ENCODE measurements around the gene ABITRAM. TPM values are rescaled to one million over a fixed set of nuclear protein-coding genes. Genes with fewer than 3 reads are reported as not detected.
A peak's percentile ranks its signal among the peaks of the same experiment; 100 is the strongest.
"Not testable (repeated sequence)": the region's sequence is repeated elsewhere in the genome, so short reads cannot be mapped to it uniquely, and the experiment has no call there.

ABITRAM gene
- total RNA-seq, 1 donor from 2014 or later, result 8.9 TPM

DNA sequence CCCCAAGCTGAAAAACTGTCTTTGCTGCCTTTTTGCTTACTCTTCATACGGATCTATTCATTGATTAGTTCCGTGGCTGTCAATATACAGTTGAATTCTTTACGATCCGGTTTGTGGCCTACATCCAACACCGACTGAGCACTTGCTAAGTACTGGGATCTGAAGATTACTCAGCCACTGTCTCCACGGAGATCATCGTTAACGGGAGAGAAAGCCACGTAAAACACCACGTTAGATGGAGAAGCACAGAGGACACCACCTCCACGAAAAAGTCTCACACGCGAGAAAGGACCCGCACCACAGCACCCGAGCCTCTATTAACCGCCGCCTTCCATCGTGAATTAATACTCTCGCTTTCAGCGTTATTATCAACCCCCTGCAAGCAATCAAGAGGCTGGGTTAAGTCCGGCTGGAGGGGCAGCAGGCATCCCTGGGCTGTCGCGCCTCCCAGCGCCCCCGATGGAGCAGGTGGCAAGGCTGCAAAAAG is 926 bp upstream of the ABITRAM start:
- DNase-seq, result no peak

DNA sequence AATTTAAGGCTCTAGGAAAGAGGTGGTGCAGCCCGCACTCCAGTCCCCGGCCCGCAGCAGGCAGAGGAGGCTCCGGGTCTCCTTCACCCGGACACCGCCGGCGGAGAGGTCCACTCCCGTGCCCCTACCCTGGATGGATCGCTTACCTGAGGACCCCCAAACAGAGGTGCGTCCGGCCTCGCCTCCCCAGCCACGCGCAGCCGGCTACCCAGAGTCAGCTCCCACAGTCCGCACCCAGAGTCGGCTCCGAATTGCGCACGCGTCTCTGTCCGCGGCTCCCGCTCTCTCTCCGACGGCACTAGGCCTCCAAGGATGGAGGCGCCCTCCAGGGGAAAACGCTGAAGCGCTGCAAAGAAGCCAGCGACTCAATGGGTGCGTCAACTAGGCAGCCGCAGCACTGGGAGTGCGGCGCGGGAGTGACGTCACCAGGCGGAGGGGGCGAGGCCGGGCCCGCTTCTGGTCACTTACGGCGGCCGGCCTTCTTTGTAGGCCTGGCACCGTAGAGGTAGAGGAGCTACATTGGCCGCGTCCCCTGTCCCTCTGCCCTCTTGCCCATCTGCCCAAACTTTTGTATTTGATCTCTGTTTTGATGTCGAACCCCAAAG is 380 bp upstream of the ABITRAM start, which contains the start of gene ELP1:
Gene ELP1 (minus strand): TSS at position 407 of the 605 bp plus-strand sequence. CDS start 2,978 bp downstream, outside the sequence.
- DNase-seq, result peak; percentile 86

- DNase-seq, result no peak
Observed at GRCh38 chr9:108937561-108938305, 3.5 kb downstream of the ABITRAM start.

- DNase-seq, result no peak
Observed at GRCh38 chr9:108939975-108940374, 5.8 kb downstream of the ABITRAM start.

DNA sequence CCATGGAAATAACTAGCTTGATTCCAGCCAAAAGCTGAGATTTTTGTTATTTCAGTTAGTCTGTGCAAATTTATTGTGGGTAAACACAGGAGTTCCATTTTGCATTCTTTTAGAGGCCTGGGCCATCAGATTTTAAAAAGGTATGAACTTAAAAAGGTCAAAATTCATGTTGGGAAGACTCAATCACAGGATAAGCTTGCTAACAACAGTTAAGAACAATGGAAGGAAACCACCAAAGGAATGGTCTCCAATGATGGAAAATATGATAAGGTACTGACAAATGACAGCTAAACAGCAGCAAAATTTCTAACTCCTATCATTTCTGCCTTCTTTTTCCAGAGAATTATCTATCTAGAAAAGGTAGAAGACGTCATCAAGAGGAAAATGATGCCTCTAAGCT is 16.0 kb downstream of the ABITRAM start:
- no peak for DNase-seq

DNA sequence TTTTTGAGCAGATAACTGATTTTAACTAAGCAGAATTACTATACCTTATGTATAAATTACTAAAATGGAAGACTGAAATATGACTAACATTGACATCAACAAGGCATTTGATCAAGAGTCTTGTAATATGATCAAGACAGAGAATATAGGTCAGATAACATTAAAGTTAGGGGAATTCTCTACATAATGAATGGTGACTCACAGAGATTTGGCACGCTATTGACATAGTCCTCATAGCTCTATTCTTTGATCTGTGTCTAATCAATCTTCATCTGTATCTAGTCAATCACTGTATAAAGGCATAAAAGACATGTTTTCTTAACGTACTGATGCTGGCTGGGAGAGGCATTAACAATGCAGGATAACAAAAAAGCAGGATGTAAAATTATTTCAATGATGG is 17.4 kb downstream of the ABITRAM start:
- no peak for DNase-seq

GRCh38 chr9:108953983-108954574 is 19.9 kb downstream of the ABITRAM start:
- no peak for DNase-seq

- DNase-seq, result no peak
Observed at GRCh38 chr9:108956022-108956630, 21.9 kb downstream of the ABITRAM start.

GRCh38 chr9:108956631-108957026 is 22.4 kb downstream of the ABITRAM start:
- no peak for DNase-seq

GRCh38 chr9:108960331-108960730 is 26.1 kb downstream of the ABITRAM start:
- no peak for DNase-seq

DNA sequence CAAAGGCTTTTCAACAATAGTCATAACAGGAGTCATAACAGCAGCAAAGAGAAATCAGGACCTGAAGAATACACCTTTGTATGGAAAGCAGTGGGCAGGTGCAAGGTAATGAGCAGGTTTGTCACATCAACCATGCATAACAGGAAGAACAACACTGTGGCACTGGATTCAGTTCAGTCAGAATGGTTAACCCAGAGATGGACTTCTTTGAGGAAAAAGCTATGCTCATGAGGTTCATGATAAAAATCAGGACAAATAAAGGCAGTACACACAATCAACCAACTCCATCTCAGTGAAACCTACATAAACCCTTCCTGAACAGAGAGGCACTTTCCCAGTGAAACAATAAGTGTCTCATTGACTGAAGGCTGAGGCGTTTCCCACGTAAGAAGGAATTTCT is 27.0 kb downstream of the ABITRAM start:
- no peak for DNase-seq

GRCh38 chr9:108963459-108964143 is 29.4 kb downstream of the ABITRAM start:
- no peak for DNase-seq

DNA sequence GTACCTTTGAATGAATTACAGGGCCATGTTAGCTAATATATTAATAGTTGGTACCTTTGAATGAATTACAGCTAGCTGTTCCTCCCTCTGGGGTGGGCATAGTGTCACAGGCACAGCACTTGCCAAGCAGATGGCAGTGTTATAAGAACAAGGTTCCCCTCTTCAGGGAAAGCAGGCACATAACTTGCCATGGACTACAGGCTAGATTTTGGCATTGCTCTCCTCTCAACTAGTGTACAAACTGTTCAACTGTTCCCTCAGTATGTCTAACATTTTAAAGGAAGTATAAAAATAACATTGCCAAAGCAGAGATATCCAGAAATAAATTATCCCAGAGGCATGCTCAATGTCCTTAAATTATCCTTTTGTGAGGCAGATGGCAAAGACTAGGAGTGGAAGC is 33.7 kb downstream of the ABITRAM start:
- DNase-seq, result peak; percentile 8

DNA sequence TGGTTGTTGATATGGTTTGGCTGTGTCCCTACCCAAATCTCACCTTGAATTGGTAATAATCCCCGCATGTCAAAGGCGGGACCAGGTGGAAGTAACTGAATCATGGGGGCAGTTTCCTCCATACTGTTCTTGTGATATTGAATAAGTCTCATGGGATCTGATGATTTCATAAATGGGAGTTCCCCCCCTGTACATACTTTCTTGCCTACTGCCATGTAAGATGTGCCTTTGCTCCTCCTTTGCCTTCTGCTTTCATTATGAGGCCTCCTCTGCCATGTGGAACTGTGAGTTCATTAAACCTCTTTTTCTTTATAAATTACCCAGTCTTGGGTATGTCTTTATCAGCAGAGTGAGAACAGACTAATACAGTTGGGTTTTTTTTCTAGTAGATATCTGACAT is 37.2 kb downstream of the ABITRAM start:
- DNase-seq, result not testable (repeated sequence)

GRCh38 chr9:108972186-108972585 is 38.0 kb downstream of the ABITRAM start:
- DNase-seq, result no peak

GRCh38 chr9:108972626-108973209 is 38.5 kb downstream of the ABITRAM start:
- no peak for DNase-seq

GRCh38 chr9:108973895-108974294 is 39.7 kb downstream of the ABITRAM start:
- no peak for DNase-seq

DNA sequence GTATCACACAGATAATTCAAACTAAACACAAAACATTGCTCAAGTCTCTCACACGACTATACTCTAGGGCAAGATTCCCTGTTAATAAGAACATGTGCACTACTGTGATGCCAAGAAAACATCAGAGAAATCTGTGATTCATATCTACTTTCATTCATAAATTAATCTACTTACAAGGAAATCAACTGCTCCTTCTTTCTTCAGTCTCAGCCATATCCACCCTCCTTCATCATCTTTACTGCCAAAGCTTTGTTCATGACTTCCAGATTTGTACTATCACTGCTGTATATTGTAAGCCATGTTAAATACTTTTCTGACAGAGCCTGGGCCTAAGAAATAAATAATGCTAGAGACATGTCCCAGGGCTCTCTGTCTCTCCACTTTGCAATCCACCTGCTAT is 44.0 kb downstream of the ABITRAM start:
- no peak for DNase-seq

DNA sequence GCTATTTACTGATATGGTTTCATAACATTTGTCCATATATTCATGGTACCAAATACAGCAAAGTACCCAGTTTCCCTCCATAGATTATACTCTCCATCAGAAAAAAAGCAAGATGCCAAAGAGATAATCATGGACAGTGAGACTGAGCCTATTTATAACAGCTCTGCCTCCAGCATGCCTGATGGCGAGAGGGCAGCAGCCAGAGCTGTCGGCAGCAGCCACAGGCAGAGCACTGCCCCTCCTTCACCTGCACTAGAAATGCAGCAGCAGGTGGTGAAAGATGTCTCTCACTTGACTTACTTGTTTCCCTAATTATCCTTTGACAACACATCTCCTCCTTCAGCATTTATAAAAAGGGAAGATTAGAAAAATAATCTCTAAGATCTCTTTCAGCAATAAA is 46.7 kb downstream of the ABITRAM start:
- no peak for DNase-seq

GRCh38 chr9:108983885-108984284 is 49.7 kb downstream of the ABITRAM start:
- DNase-seq, result no peak

Measured in occipital lobe (tissue), 2 donors.